ENCODE data around the gene TACR3. TPM values are rescaled to one million over a fixed set of nuclear protein-coding genes. Genes with fewer than 3 reads are reported as not detected.
"Not testable (repeated sequence)": the region's sequence is repeated elsewhere in the genome, so short reads cannot be mapped to it uniquely, and the experiment has no call there.

Gene TACR3
- total RNA-seq, 1 donor = not detected

GRCh38 chr4:103634236-103634635 is 85.5 kb downstream of the TACR3 start:
- no peaks in the 10 kb centered on the region for H3K27me3 ChIP-seq (ENCODE audit: insufficient read depth, low read length)
- no peaks in the 10 kb centered on the region for H3K4me1 ChIP-seq (ENCODE audit: insufficient read depth, low read length)
- H3K4me3 ChIP-seq (ENCODE audit: low read length) = no peak overlapping the region
- no peaks in the 10 kb centered on the region for H3K9me3 ChIP-seq (ENCODE audit: low read depth, low read length)

GRCh38 chr4:103626296-103626695 is 93.5 kb downstream of the TACR3 start:
- H3K4me3 ChIP-seq (ENCODE audit: low read length) = no peak overlapping the region
- H3K27me3 ChIP-seq (ENCODE audit: insufficient read depth, low read length) = no peaks in the 10 kb centered on the region
- H3K9me3 ChIP-seq (ENCODE audit: low read depth, low read length) = no peaks in the 10 kb centered on the region
- H3K4me1 ChIP-seq (ENCODE audit: insufficient read depth, low read length) = no peaks in the 10 kb centered on the region

GRCh38 chr4:103591841-103592240 is 127.9 kb downstream of the TACR3 start:
- no peak overlapping the region for H3K4me3 ChIP-seq (ENCODE audit: low read length)
- H3K4me1 ChIP-seq (ENCODE audit: insufficient read depth, low read length) = no peaks in the 10 kb centered on the region
- no peaks in the 10 kb centered on the region for H3K9me3 ChIP-seq (ENCODE audit: low read depth, low read length)
- H3K27me3 ChIP-seq (ENCODE audit: insufficient read depth, low read length) = no peaks in the 10 kb centered on the region

- no peaks in the 10 kb centered on the region for H3K27me3 ChIP-seq (ENCODE audit: insufficient read depth, low read length)
- H3K4me1 ChIP-seq (ENCODE audit: insufficient read depth, low read length) = no peaks in the 10 kb centered on the region
- no peak overlapping the region for H3K4me3 ChIP-seq (ENCODE audit: low read length)
- H3K9me3 ChIP-seq (ENCODE audit: low read depth, low read length) = no peaks in the 10 kb centered on the region
Observed at GRCh38 chr4:103567591-103567990, 152.2 kb downstream of the TACR3 start.

DNA sequence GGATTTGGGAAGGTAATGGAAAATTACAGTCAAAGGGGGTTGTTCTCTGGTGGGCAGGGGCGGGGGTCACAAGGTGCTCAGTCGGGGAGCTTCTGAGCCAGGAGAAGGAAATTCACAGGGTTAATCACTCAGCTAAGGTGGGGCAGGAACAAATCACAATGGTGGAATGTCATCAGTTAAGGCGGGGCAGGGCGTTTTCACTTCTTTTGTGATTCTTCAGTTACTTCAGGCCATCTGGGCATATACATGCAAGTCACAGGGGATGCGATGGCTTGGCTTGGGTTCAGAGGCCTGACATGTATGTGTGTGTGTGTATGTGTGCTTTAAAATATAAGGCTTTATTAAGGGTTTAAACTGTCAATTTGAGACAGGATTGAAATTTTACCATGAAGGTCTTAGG is 160.6 kb downstream of the TACR3 start:
- H3K27me3 ChIP-seq (ENCODE audit: insufficient read depth, low read length); H3K4me3 ChIP-seq (ENCODE audit: low read length); H3K9me3 ChIP-seq (ENCODE audit: low read depth, low read length); H3K4me1 ChIP-seq (ENCODE audit: insufficient read depth, low read length): not testable (repeated sequence)
